SK-N-SH (cell line): ENCODE results near the gene CDC42. TPM values are rescaled to one million over a fixed set of nuclear protein-coding genes. Genes with fewer than 3 reads are reported as not detected.

ENCODE experiments used
- CTCF ChIA-PET: fragments of 300-600, 350-600 bp; formaldehyde crosslinking; extraction: SDS; loops from one replicate; lab custom pipeline; 2021; lab: Yijun Ruan, JAX
- POLR2A ChIA-PET: fragments of 350-600 bp; sonication (Branson Sonifier 250); formaldehyde crosslinking; extraction: SDS; loops from one replicate; lab custom pipeline; 2020; ENCODE audit warnings: antibody characterized with exemption, inconsistent platforms; lab: Yijun Ruan, JAX
- DNase-seq: peaks from one replicate; pipeline ENCODE4 v3.0.0; 2012
- H2AFZ ChIP-seq: fragments of 200-600 bp; sonication (generic); 2 replicates; pipeline ENCODE4 v1.8.1; 2016; ENCODE audit warnings: antibody characterized with exemption, mild to moderate bottlenecking, low read depth
- H3F3A ChIP-seq: fragments of 200-600 bp; sonication (generic); replicated peaks from 2 replicates; pipeline ENCODE3; 2016; ENCODE audit warnings: antibody characterized with exemption, mild to moderate bottlenecking; ENCODE audit not compliant: insufficient read depth
- H3K27ac ChIP-seq, 2 experiments: fragments of 200-500 bp in 1 of 2; fragments of 200-600 bp in 1 of 2; sonication (Bioruptor generic) in 1 of 2; sonication (generic), shearing (Covaris generic) in 1 of 2; 2 replicates each; pipeline versions ENCODE4 v1.5.1 to v1.6.1; 2014 to 2016; ENCODE audit warnings: low read depth in 2 of 2, inconsistent platforms in 1 of 2, low read length in 1 of 2, mild to moderate bottlenecking in 1 of 2, mixed read lengths in 1 of 2
- H3K27me3 ChIP-seq: fragments of 200-600 bp; sonication (generic), shearing (Covaris generic); 2 replicates; pipeline ENCODE4 v1.6.1; 2016; ENCODE audit warnings: mixed run types; ENCODE audit not compliant: insufficient read depth
- H3K36me3 ChIP-seq, 2 experiments: fragments of 200-500 bp in 1 of 2; fragments of 200-600 bp in 1 of 2; sonication (Bioruptor generic) in 1 of 2; sonication (generic) in 1 of 2; replicated peaks in 1 of 2; 2 replicates each; pipeline versions ENCODE3 to v1.5.1; 2014 to 2016; ENCODE audit warnings: low read length in 1 of 2, mild to moderate bottlenecking in 1 of 2; ENCODE audit not compliant: insufficient read depth in 2 of 2, control insufficient read depth in 1 of 2
- H3K4me1 ChIP-seq, 2 experiments: fragments of 200-500 bp in 1 of 2; fragments of 200-600 bp in 1 of 2; sonication (Bioruptor generic) in 1 of 2; sonication (generic), shearing (Covaris generic) in 1 of 2; 2 replicates each; pipeline versions ENCODE4 v1.5.1 to v1.6.1; 2014 to 2016; ENCODE audit warnings: low read depth in 1 of 2, low read length in 1 of 2, mixed run types in 1 of 2; ENCODE audit not compliant: insufficient read depth in 2 of 2, control insufficient read depth in 1 of 2
- H3K4me2 ChIP-seq: fragments of 200-600 bp; sonication (generic), shearing (Covaris generic); 2 replicates; pipeline ENCODE4 v1.6.1; 2017; ENCODE audit warnings: mixed run types
- H3K4me3 ChIP-seq, 2 experiments: fragments of 200-500 bp in 1 of 2; fragments of 200-600 bp in 1 of 2; sonication (Bioruptor generic) in 1 of 2; sonication (generic), shearing (Covaris generic) in 1 of 2; 2 replicates each; pipeline versions ENCODE4 v1.5.1 to v1.8.1; 2014 to 2016; ENCODE audit warnings: low read depth in 2 of 2, inconsistent platforms in 1 of 2, low read length in 1 of 2, mild to moderate bottlenecking in 1 of 2, mixed read lengths in 1 of 2, moderate library complexity in 1 of 2
- H3K79me2 ChIP-seq: fragments of 200-600 bp; sonication (generic); 2 replicates; pipeline ENCODE4 v1.8.1; 2017; ENCODE audit warnings: mild to moderate bottlenecking; ENCODE audit not compliant: insufficient read depth
- H3K9ac ChIP-seq: fragments of 200-600 bp; sonication (generic); 2 replicates; pipeline ENCODE4 v1.6.1; 2017; ENCODE audit warnings: mixed run types
- H3K9me2 ChIP-seq: fragments of 200-600 bp; sonication (generic); 2 replicates; pipeline ENCODE4 v1.6.1; 2017; ENCODE audit warnings: mixed run types
- H3K9me3 ChIP-seq: fragments of 200-600 bp; sonication (generic); 2 replicates; pipeline ENCODE4 v1.6.1; 2017; ENCODE audit warnings: mixed run types, mild to moderate bottlenecking, moderate library complexity
- H4K20me1 ChIP-seq: fragments of 200-600 bp; sonication (generic); 2 replicates; pipeline ENCODE4 v1.6.1; 2017; ENCODE audit warnings: mild to moderate bottlenecking, mixed run types; ENCODE audit not compliant: insufficient read depth
- CHD2 ChIP-seq: fragments of 150-350 bp; IDR thresholded peaks from 2 replicates; pipeline ENCODE4 v1.6.1; 2018; ENCODE audit warnings: low read length; ENCODE audit not compliant: partially characterized antibody
- EP300 ChIP-seq, 2 experiments: IDR thresholded peaks; 2 replicates each; pipeline versions ENCODE4 v1.4.0 to v1.6.1; 2012; ENCODE audit warnings: borderline replicate concordance in 1 of 2, low read depth in 1 of 2, low read length in 1 of 2
- FOSL2 ChIP-seq: IDR thresholded peaks from 2 replicates; pipeline ENCODE4 v1.4.0; 2012; ENCODE audit warnings: low read depth, mild to moderate bottlenecking, moderate library complexity, borderline replicate concordance
- FOXJ3 ChIP-seq: sonication (generic); formaldehyde crosslinking; IDR thresholded peaks from 2 replicates; pipeline ENCODE4 v1.5.1; 2020; ENCODE audit warnings: mild to moderate bottlenecking, missing genetic modification reagents
- FOXM1 ChIP-seq: IDR thresholded peaks from 2 replicates; pipeline ENCODE4 v1.4.0; 2012; ENCODE audit warnings: low read depth, mild to moderate bottlenecking
- GABPA ChIP-seq: IDR thresholded peaks from 2 replicates; pipeline ENCODE4 v1.4.0; 2012; ENCODE audit warnings: low read depth, mild to moderate bottlenecking
- GATA2 ChIP-seq: sonication (generic); formaldehyde crosslinking; IDR thresholded peaks from 2 replicates; pipeline ENCODE4 v1.5.0; 2020; ENCODE audit warnings: mild to moderate bottlenecking, missing genetic modification reagents
- MAX ChIP-seq: IDR thresholded peaks from 2 replicates; pipeline ENCODE4 v1.4.0; 2012; ENCODE audit warnings: low read depth
- MXI1 ChIP-seq: IDR thresholded peaks from 2 replicates; pipeline ENCODE4 v1.6.1; 2012; ENCODE audit warnings: mild to moderate bottlenecking, low read depth, low read length, improper control_type of control experiment
- RAD21 ChIP-seq: IDR thresholded peaks from 2 replicates; pipeline ENCODE4 v1.6.1; 2012; ENCODE audit warnings: mild to moderate bottlenecking, low read length
- RCOR1 ChIP-seq: fragments of 150-350 bp; IDR thresholded peaks from 2 replicates; pipeline ENCODE4 v1.6.1; 2017; ENCODE audit warnings: antibody characterized with exemption, low read length
- RXRA ChIP-seq: IDR thresholded peaks from 2 replicates; pipeline ENCODE4 v1.4.0; 2012; ENCODE audit warnings: low read depth, mild to moderate bottlenecking, borderline replicate concordance
- SIN3A ChIP-seq: IDR thresholded peaks from 2 replicates; pipeline ENCODE4 v1.6.1; 2012; ENCODE audit warnings: low read depth, mild to moderate bottlenecking, low read length, moderate library complexity, borderline replicate concordance
- SMC3 ChIP-seq: IDR thresholded peaks from 2 replicates; pipeline ENCODE4 v1.6.1; 2012; ENCODE audit warnings: low read depth, low read length, improper control_type of control experiment
- TAF1 ChIP-seq: IDR thresholded peaks from 2 replicates; pipeline ENCODE4 v1.6.1; 2012; ENCODE audit warnings: low read depth, mild to moderate bottlenecking, low read length, moderate library complexity, borderline replicate concordance
- TCF12 ChIP-seq: IDR thresholded peaks from 2 replicates; pipeline ENCODE4 v1.4.0; 2012
- WGBS: methylation state at CpG from one replicate; pipeline ENCODE4 v1.1.6; 2017; ENCODE audit warnings: low lambda C conversion rate; 5-methylcytosine and 5-hydroxymethylcytosine counted together
- polyA plus RNA-seq, 3 experiments: library from polyadenylated mRNA; depleted of rRNA; stranded (reverse); fragments of >200 nt; gene quantifications; 2 replicates each; pipeline ENCODE4 v1.2.3, GENCODE V29; 2012
- TF ChIP-seq, protein P1 (sequence below): fragments of 150-350 bp; IDR thresholded peaks from 2 replicates; pipeline ENCODE4 v1.6.1; 2016; ENCODE audit warnings: mild to moderate bottlenecking, low read depth, low read length

CDC42 gene
- polyA plus RNA-seq, 1 of the 3 experiments (the other 2 are of a cell fraction), result 113 TPM

GRCh38 chr1:22037520-22037919, 15.0 kb upstream of the CDC42 start:
- Histone ChIP-seq H2AFZ (no peak overlapping the region), H3K27ac (no peak overlapping the region), H3K4me3 (no peak overlapping the region), H3K9ac (no peak overlapping the region), H3K36me3 (no peaks in the 10 kb centered on the region), H3K79me2 (no peaks in the 10 kb centered on the region), H3K4me1 (no peaks in the 10 kb centered on the region; a peak in 1 of 4 replicates), H3K9me2 (no peaks in the 10 kb centered on the region), H3K4me2 (no peak overlapping the region), H3K27me3 (no peaks in the 10 kb centered on the region), H3K9me3 (no peaks in the 10 kb centered on the region), H3F3A (no peaks in the 10 kb centered on the region), H4K20me1 (no peaks in the 10 kb centered on the region)
- TF ChIP-seq, protein P1, sequence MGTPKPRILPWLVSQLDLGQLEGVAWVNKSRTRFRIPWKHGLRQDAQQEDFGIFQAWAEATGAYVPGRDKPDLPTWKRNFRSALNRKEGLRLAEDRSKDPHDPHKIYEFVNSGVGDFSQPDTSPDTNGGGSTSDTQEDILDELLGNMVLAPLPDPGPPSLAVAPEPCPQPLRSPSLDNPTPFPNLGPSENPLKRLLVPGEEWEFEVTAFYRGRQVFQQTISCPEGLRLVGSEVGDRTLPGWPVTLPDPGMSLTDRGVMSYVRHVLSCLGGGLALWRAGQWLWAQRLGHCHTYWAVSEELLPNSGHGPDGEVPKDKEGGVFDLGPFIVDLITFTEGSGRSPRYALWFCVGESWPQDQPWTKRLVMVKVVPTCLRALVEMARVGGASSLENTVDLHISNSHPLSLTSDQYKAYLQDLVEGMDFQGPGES, result no peak
- TF ChIP-seq FOSL2, result no peak
- no peak for TF ChIP-seq TCF12
- TF ChIP-seq RCOR1, result no peak
- no peak for TF ChIP-seq FOXJ3 (CRISPR knock-in tag)
- no peak for TF ChIP-seq MAX
- no peak for TF ChIP-seq SMC3
- TF ChIP-seq FOXM1, result no peak
- no peak for TF ChIP-seq MXI1
- no peak for TF ChIP-seq GATA2
- TF ChIP-seq GABPA, result no peak
- 90% methylated on average over 7 of the region's 7 CpGs for WGBS
- no peak for DNase-seq
- ChIA-PET CTCF (interaction anchor here (1.0 to 2.2 kb wide), 2 partner anchors 10 to 30 kb away, joined by 3 to 6 read pairs; no protein-coding TSS in a partner anchor), POLR2A (no interaction called here)

DNA sequence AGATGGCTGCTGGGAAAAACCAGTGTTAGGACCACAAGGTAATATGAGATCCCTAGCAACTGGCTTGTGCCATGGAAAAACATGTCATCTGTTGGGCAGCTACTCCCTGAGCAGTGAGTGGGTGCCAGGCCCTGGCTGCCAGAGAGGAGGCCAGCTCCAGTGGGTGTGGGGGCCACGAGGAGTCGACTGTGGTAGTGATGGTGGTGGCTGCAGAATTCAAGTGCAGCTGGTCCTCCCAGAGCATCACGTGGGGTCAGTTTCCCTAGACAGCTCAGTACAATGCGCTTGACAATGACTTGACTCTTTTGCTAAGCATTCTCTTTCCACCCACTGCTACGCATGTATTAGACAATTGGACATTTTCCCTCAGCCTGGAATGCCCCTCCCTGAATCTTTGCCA, 14.5 kb upstream of the CDC42 start:
- H3K79me2 ChIP-seq, result no peaks in the 10 kb centered on the region
- H3K9ac ChIP-seq, result no peak overlapping the region
- no peaks in the 10 kb centered on the region; a peak in 1 of 4 replicates for H3K4me1 ChIP-seq
- no peaks in the 10 kb centered on the region for H3K9me2 ChIP-seq
- TF ChIP-seq SIN3A, result no peak
- no peak for TF ChIP-seq GATA2
- TF ChIP-seq CHD2, result no peak
- TF ChIP-seq RXRA, result no peak
- TF ChIP-seq RAD21, result no peak
- TF ChIP-seq TAF1, result no peak
- no peak for TF ChIP-seq EP300 (IDR thresholded peaks at IDR 0.05; ENCODE audit: borderline replicate concordance in 1 of 2, low read depth in 1 of 2, low read length in 1 of 2)
- TF ChIP-seq FOXM1, result no peak
- 92% methylated on average over 5 of the region's 5 CpGs for WGBS
- no peak overlapping the region for H2AFZ ChIP-seq
- no peak overlapping the region for H3K4me3 ChIP-seq
- CTCF ChIA-PET, result interaction anchor here (1.0 to 2.2 kb wide), 3 partner anchors 11 to 379 kb away, joined by 3 to 6 read pairs (median 4); no protein-coding TSS in a partner anchor
- POLR2A ChIA-PET, result interaction anchor here (1.2 kb wide), 1 partner anchor 9 kb away, joined by 3 read pairs; no protein-coding TSS in a partner anchor
- H3K27me3 ChIP-seq, result no peaks in the 10 kb centered on the region
- H3K36me3 ChIP-seq, result no peaks in the 10 kb centered on the region
- H3K27ac ChIP-seq, result no peak overlapping the region
- no peaks in the 10 kb centered on the region for H4K20me1 ChIP-seq
- no peaks in the 10 kb centered on the region for H3F3A ChIP-seq
- no peak for DNase-seq
- no peak overlapping the region for H3K4me2 ChIP-seq
- no peaks in the 10 kb centered on the region for H3K9me3 ChIP-seq
